Natural killer cell (primary cell): ENCODE data around the gene SERPINE2. TPM values are rescaled to one million over a fixed set of nuclear protein-coding genes. Genes with fewer than 3 reads are reported as not detected.

Experiments
- ATAC-seq, 3 donors: fragments of 150-1000 bp in 2 of 3; fragments of 200-7000 bp in 1 of 3; cut with Tn5 transposase; 1 replicate in 1 of 3; 2 replicates in 2 of 3; pipeline ENCODE4 v1.10.0; 2021; ENCODE audit warnings: mild to moderate bottlenecking in 2 of 3, moderate library complexity in 2 of 3
- DNase-seq, 2 donors: peaks; one replicate each; pipeline versions ENCODE4 v3.0.0 to v3.0.0-alpha.2; 2013 to 2021; ENCODE audit warnings: mixed read lengths in 1 of 2
- H3K27ac ChIP-seq: one replicate; pipeline ENCODE4 v1.5.1; 2013; ENCODE audit warnings: mild to moderate bottlenecking, low read length
- H3K27me3 ChIP-seq: one replicate; pipeline ENCODE4 v1.6.1; 2013; ENCODE audit warnings: low read length; ENCODE audit not compliant: control insufficient read depth, insufficient read depth
- H3K36me3 ChIP-seq: one replicate; pipeline ENCODE4 v1.6.1; 2013; ENCODE audit warnings: low read length; ENCODE audit not compliant: control insufficient read depth, insufficient read depth
- H3K4me1 ChIP-seq: one replicate; pipeline ENCODE4 v1.6.1; 2013; ENCODE audit warnings: low read length; ENCODE audit not compliant: control insufficient read depth, insufficient read depth
- H3K4me3 ChIP-seq: one replicate; pipeline ENCODE4 v1.5.1; 2013; ENCODE audit warnings: low read length
- H3K9me3 ChIP-seq: one replicate; pipeline ENCODE4 v1.6.1; 2013; ENCODE audit warnings: low read length; ENCODE audit not compliant: control insufficient read depth, insufficient read depth
- H3K27ac Mint-ChIP-seq, 2 donors: one replicate each; pipeline ENCODE4 v1.8.0; 2022; ENCODE audit warnings: mild to moderate bottlenecking in 2 of 2, mixed read lengths in 2 of 2, moderate library complexity in 1 of 2
- H3K27me3 Mint-ChIP-seq, 2 donors: one replicate each; pipeline ENCODE4 v1.8.0; 2022; ENCODE audit warnings: low read depth in 2 of 2, mixed read lengths in 2 of 2
- H3K36me3 Mint-ChIP-seq: one replicate; pipeline ENCODE4 v1.8.0; 2022; ENCODE audit warnings: mixed read lengths
- H3K4me1 Mint-ChIP-seq, 2 donors: one replicate each; pipeline ENCODE4 v1.8.0; 2022; ENCODE audit warnings: mixed read lengths in 2 of 2
- H3K4me3 Mint-ChIP-seq: one replicate; pipeline ENCODE4 v1.8.0; 2022; ENCODE audit warnings: mild to moderate bottlenecking, moderate library complexity, mixed read lengths
- H3K9me3 Mint-ChIP-seq, 2 donors: one replicate each; pipeline ENCODE4 v1.8.0; 2022; ENCODE audit warnings: mixed read lengths in 2 of 2
- CTCF ChIP-seq: fragments of 200-600 bp; IDR thresholded peaks from one replicate; pipeline ENCODE4 v1.8.0; 2022; ENCODE audit warnings: antibody characterized with exemption
- WGBS: methylation state at CpG from one replicate; pipeline ENCODE4 v1.1.7; 2013; ENCODE audit warnings: missing lambda C conversion rate; ENCODE audit not compliant: insufficient coverage; 5-methylcytosine and 5-hydroxymethylcytosine counted together
- intact Hi-C: fragments of 100-400 bp; cut with micrococcal nuclease; formaldehyde crosslinking; loops from one replicate; pipeline ENCODE4 v1.14.2; 2022
- total RNA-seq, 4 donors: library from RNA; stranded (reverse); fragments of 120-200 nt in 1 of 4; gene quantifications; one replicate each; pipeline versions ENCODE4 v1.2.3 to v1.2.4, GENCODE V29; 2013 to 2022

Gene SERPINE2
- total RNA-seq, 3 donors from 2014 or later (not counting 1 experiment from before 2014, with no cell fraction given): 3.5 to 14.6 (median 8.4) TPM

- Mint-ChIP-seq H3K36me3 (no peaks in the 10 kb centered on the region), H3K27ac (peak overlapping the region; percentile 91 to 97), H3K9me3 (no peaks in the 10 kb centered on the region), H3K27me3 (no peaks in the 10 kb centered on the region), H3K4me3 (no peak overlapping the region), H3K4me1 (peaks cover 47 to 56% of the 10 kb centered on the region in 2 donors)
- TF ChIP-seq CTCF: no peak
- intact Hi-C loops: no loop called here
- 75% methylated on average over 4 of the region's 5 CpGs for WGBS
- ATAC-seq: no peak
- no peak for DNase-seq
- Histone ChIP-seq H3K36me3 (no peaks in the 10 kb centered on the region), H3K27me3 (no peaks in the 10 kb centered on the region), H3K4me3 (no peak overlapping the region), H3K27ac (peak overlapping the region; percentile 82), H3K9me3 (no peaks in the 10 kb centered on the region), H3K4me1 (peaks cover 26% of the 10 kb centered on the region)
Observed at GRCh38 chr2:224027070-224027469, 12.0 kb downstream of the SERPINE2 start.

- peak overlapping the region; percentile 82 for H3K27ac ChIP-seq
Observed at GRCh38 chr2:224025874-224026273, 13.2 kb downstream of the SERPINE2 start.

GRCh38 chr2:224024270-224024669 lies 14.8 kb downstream of the SERPINE2 start:
- intact Hi-C loops: no loop called here
- Mint-ChIP-seq H3K27me3 (no peaks in the 10 kb centered on the region), H3K36me3 (no peaks in the 10 kb centered on the region), H3K4me1 (peaks cover 47 to 62% of the 10 kb centered on the region in 2 donors), H3K4me3 (no peak overlapping the region), H3K27ac (peak overlapping the region; percentile 91 to 97), H3K9me3 (no peaks in the 10 kb centered on the region)
- H3K4me3 ChIP-seq: no peak overlapping the region
- peaks cover 26% of the 10 kb centered on the region for H3K4me1 ChIP-seq
- no peaks in the 10 kb centered on the region for H3K36me3 ChIP-seq
- WGBS: 82% methylated on average over 4 of the region's 4 CpGs
- no peaks in the 10 kb centered on the region for H3K9me3 ChIP-seq
- peak in 1 of 2 donors; percentile 13 for DNase-seq
- no peak for TF ChIP-seq CTCF
- no peak overlapping the region for H3K27ac ChIP-seq
- no peak for ATAC-seq
- H3K27me3 ChIP-seq: no peaks in the 10 kb centered on the region

More at GRCh38 chr2:224025874-224026273, 13.2 kb downstream of the SERPINE2 start:
- ATAC-seq (peak; percentile 85 to 94 (median 92)), DNase-seq (peak; percentile 49 to 75)
- Histone ChIP-seq H3K36me3 (no peaks in the 10 kb centered on the region), H3K9me3 (no peaks in the 10 kb centered on the region), H3K4me3 (no peak overlapping the region), H3K4me1 (peaks cover 26% of the 10 kb centered on the region), H3K27me3 (no peaks in the 10 kb centered on the region)
- H3K4me1 Mint-ChIP-seq: peaks cover 47 to 62% of the 10 kb centered on the region in 2 donors
- peak overlapping the region; percentile 80 for H3K4me3 Mint-ChIP-seq
- no peaks in the 10 kb centered on the region for H3K9me3 Mint-ChIP-seq
- under 1% methylated on average over 7 of the region's 7 CpGs for WGBS
- no peak for TF ChIP-seq CTCF
- intact Hi-C loops: loop anchor here (1.0 kb wide), 1 partner anchor 12 kb away; no protein-coding TSS in a partner anchor
- no peaks in the 10 kb centered on the region for H3K36me3 Mint-ChIP-seq
- no peaks in the 10 kb centered on the region for H3K27me3 Mint-ChIP-seq
- peak overlapping the region; percentile 91 to 97 for H3K27ac Mint-ChIP-seq

GRCh38 chr2:224023188-224023587 lies 15.9 kb downstream of the SERPINE2 start:
- H3K4me3 ChIP-seq: no peak overlapping the region
- Mint-ChIP-seq H3K27me3 (no peaks in the 10 kb centered on the region), H3K27ac (peak overlapping the region; percentile 91 to 97), H3K36me3 (no peaks in the 10 kb centered on the region), H3K4me3 (no peak overlapping the region), H3K4me1 (peaks cover 47 to 61% of the 10 kb centered on the region in 2 donors), H3K9me3 (no peaks in the 10 kb centered on the region)
- intact Hi-C loops: no loop called here
- ATAC-seq (no peak), DNase-seq (no peak)
- whole genome bisulfite sequencing: 93% methylated on average over 1 of the region's 1 CpG
- TF ChIP-seq CTCF: no peak
- no peaks in the 10 kb centered on the region for H3K36me3 ChIP-seq
- peaks cover 26% of the 10 kb centered on the region for H3K4me1 ChIP-seq
- H3K27me3 ChIP-seq: no peaks in the 10 kb centered on the region
- H3K9me3 ChIP-seq: no peaks in the 10 kb centered on the region
- H3K27ac ChIP-seq: no peak overlapping the region
